ENCODE data around the gene NAGLU. TPM values are rescaled to one million over a fixed set of nuclear protein-coding genes. Genes with fewer than 3 reads are reported as not detected.

NAGLU gene
- total and polyA plus RNA-seq, 2 of the 13 experiments (the other 11 are each of a cell fraction or from before 2014, with no cell fraction given) = 28.2 to 40.1 TPM

DNA sequence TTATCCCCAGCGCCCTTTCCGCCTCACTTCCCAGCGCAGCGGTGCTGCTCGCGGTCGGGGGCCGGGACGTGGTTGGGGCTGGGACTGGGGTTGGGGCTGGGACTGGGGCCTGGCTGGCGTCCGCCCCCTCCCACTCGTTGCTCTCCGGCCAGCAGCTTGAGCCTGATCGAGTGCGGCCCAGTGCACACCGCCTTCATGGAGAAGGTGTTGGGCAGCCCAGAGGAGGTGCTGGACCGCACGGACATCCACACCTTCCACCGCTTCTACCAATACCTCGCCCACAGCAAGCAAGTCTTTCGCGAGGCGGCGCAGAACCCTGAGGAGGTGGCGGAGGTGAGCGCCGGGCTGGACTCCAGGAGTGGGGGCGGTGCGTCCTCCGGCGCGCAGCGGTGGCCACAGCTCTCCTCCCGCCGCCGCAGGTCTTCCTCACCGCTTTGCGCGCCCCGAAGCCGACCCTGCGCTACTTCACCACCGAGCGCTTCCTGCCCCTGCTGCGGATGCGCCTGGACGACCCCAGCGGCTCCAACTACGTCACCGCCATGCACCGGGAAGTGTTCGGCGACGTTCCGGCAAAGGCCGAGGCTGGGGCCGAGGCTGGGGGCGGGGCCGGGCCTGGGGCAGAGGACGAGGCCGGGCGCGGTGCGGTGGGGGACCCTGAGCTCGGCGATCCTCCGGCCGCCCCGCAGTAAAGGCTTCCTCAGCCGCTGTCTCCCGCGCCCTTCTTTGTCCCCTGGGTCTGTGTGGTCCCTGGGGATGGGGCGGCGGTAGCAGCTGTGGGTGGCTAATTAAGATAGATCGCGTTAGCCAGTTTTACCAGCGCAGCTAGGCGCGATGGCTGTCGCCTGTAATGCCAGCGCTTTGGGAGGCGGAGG, 18.4 kb downstream of the NAGLU start (continued):
- TF ChIP-seq ZHX1 (CRISPR knock-in tag; IDR thresholded peaks at IDR 0.05; ENCODE audit: low read depth) (peak; percentile 89; the same call in 1 of the 2 replicates), RFX1 (IDR thresholded peaks at IDR 0.05) (no peak), ZBTB42 (CRISPR knock-in tag; IDR thresholded peaks at IDR 0.05) (peak; percentile 89), MLLT10 (CRISPR knock-in tag; IDR thresholded peaks at IDR 0.05) (no peak), PHF21A (CRISPR knock-in tag; IDR thresholded peaks at IDR 0.05) (peak; percentile 90), RERE (CRISPR knock-in tag; IDR thresholded peaks at IDR 0.05; ENCODE audit: low read depth) (peak; percentile 54; the same call in 1 of the 2 replicates), ZNF574 (CRISPR knock-in tag; IDR thresholded peaks at IDR 0.05) (peak; percentile 95), POLR2G (IDR thresholded peaks at IDR 0.05; ENCODE audit: low read depth, low read length) (peak; percentile 95), ZNF781 (CRISPR knock-in tag; IDR thresholded peaks at IDR 0.05; ENCODE audit: borderline replicate concordance, not compliant biosample characterization) (peak; percentile 74), KDM3A (CRISPR knock-in tag; IDR thresholded peaks at IDR 0.05; ENCODE audit: low read depth) (peak; percentile 93), SIN3A (IDR thresholded peaks at IDR 0.05; ENCODE audit: borderline replicate concordance, low read depth, low read length) (peak; percentile 89; the same call in 1 of the 2 replicates), ZNF331 (CRISPR knock-in tag; IDR thresholded peaks at IDR 0.05) (peak; percentile 88; the same call in 1 of the 2 replicates), CCDC6 (CRISPR knock-in tag; IDR thresholded peaks at IDR 0.05) (peak; percentile 97), RAD21 (CRISPR knock-in tag; IDR thresholded peaks at IDR 0.05) (peak; percentile 46; the same call in 1 of the 2 replicates), ZNF282 (IDR thresholded peaks at IDR 0.05; ENCODE audit: partially characterized antibody) (no peak)
- TF ChIP-seq, protein P1, sequence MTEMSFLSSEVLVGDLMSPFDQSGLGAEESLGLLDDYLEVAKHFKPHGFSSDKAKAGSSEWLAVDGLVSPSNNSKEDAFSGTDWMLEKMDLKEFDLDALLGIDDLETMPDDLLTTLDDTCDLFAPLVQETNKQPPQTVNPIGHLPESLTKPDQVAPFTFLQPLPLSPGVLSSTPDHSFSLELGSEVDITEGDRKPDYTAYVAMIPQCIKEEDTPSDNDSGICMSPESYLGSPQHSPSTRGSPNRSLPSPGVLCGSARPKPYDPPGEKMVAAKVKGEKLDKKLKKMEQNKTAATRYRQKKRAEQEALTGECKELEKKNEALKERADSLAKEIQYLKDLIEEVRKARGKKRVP (CRISPR knock-in tag; IDR thresholded peaks at IDR 0.05) = peak in 1 of 2 experiments; percentile 66; a peak in 1 of 4 replicates

Measured in HepG2 (cell line).